H1 (cell line): ENCODE data around the gene RPL31. TPM values are rescaled to one million over a fixed set of nuclear protein-coding genes. Genes with fewer than 3 reads are reported as not detected.

ENCODE experiments used
- KDM4A ChIP-seq: IDR thresholded peaks from one replicate; pipeline ENCODE4 v1.7.1; 2012; ENCODE audit warnings: low read depth, mild to moderate bottlenecking, moderate library complexity, low read length, inconsistent platforms; ENCODE audit not compliant: severe bottlenecking
- polyA plus RNA-seq, 7 experiments: library from polyadenylated mRNA; depleted of rRNA in 3 of 7; stranded (reverse) in 5 of 7; unstranded in 2 of 7; fragments of >200 nt in 5 of 7; fragments of 200-250 nt in 2 of 7; gene quantifications; 1 replicate in 5 of 7; 2 replicates in 1 of 7; 4 replicates in 1 of 7; pipeline versions ENCODE4 v1.2.1 to v1.2.3, GENCODE V29; 2011 to 2013; ENCODE audit warnings: missing spikeins in 2 of 7, mixed read lengths in 2 of 7
- total RNA-seq: library from RNA; stranded (reverse); fragmentation: NEBNext Ultra II Directional; extraction: Animal tissue kit (Norgen Biotek cat#: 25700); gene quantifications from 2 replicates; pipeline ENCODE4 v1.2.1, GENCODE V29; 2021

Gene RPL31
- total and polyA plus RNA-seq, 2 of the 8 experiments (the other 6 are each of a cell fraction or from before 2014, with no cell fraction given) = 1,463 to 1,722 TPM

DNA sequence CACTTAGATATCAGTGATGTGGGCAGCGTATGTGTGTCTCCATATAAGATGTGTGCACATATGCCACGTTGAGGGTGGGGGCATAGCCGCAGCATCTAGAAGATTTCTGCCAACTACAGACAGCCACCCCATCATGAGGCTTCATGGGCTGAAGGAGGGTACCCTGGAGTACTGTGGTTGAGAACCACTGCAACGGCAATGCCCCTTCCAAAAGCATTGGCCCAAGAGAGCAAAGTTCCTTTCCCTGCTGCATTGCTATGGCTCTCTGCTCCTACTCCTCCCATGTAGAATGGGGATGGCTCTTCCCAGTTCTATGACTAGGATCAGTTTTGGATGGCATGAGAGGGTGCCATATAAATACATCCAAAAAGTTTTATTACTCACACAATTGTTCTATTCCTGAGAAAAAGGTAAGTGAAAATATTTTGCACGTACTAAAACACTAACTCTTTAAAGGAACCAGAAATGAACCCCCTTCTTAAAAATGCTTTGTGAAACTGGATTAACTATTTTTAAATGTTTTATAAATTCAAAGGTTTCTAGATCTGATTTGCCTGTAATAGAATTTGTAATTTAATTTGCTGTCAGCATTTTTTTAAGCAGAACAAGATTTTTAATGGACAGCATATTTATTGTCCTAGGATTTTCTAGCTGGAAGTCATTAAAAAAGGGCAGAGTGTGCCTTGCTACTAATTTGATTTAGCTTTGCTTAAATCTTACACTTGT lies 4.4 kb upstream of the RPL31 start (continued):
- TF ChIP-seq KDM4A = no peak
